GM21737 (cell line): ENCODE measurements around the gene TRIM33.
A peak's percentile ranks its signal among the peaks of the same experiment; 100 is the strongest.
"Not testable (repeated sequence)": the region's sequence is repeated elsewhere in the genome, so short reads cannot be mapped to it uniquely, and the experiment has no call there.

ENCODE experiments used
- ATAC-seq: cut with Tn5 transposase; IDR thresholded peaks from one replicate; pipeline ENCODE4 v1.9.1; 2021; ENCODE audit warnings: mild to moderate bottlenecking, moderate library complexity; ENCODE audit not compliant: unreplicated experiment

TRIM33 gene

GRCh38 chr1:114468047-114468446 is 43.0 kb downstream of the TRIM33 start:
- ATAC-seq: no peak

DNA sequence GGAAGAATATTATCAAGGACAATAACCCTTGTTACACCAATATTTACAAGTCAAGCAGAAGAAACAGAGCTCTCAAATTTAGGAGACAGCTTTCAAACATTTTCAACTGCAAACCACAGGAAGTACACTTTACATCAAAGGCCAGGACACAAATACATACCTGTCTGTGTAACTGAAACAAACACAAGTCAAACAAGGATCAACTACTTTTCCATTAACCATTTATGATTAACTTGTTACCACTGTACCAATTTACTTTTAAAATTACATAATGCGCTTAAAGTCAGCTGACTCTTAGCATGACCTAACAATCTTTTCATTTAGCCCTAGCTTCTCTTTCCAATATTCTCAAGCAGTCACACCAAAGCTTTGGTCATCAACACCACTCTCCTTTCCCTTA is 43.5 kb downstream of the TRIM33 start:
- peak; percentile 60 for ATAC-seq

DNA sequence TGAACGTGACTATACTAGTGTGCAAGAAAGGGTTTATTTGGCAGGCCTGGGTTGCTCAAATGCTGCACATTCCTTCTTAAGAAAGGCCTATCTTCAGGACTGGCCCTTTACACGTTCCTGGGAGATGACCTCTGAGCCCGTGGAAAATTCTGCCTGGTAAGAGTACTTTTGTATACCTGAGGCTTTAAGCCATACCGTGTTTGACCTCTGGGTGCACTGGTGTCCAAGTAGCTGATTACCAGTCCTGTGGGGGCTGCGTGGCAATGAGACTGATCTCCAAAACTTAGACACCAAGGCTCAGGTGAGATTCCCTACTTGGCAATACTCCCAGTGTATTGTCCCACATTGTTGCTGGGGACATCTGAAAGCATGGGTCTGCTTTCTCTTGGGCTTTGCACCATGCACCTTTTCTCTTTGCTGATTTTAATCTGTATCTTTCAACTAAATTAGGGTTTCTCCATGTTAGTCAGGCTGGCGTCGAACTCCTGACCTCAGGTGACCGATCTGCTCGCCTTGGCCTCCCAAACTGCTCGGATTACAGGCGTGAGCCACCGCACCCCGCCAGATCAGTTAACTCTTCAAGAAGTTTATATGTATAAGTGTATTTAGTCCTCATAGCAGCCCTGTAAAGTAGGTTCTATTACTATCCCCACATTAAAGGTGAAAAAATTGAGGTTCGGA is 44.5 kb downstream of the TRIM33 start:
- no peak for ATAC-seq

GRCh38 chr1:114462963-114463362 is 48.0 kb downstream of the TRIM33 start:
- no peak for ATAC-seq

DNA sequence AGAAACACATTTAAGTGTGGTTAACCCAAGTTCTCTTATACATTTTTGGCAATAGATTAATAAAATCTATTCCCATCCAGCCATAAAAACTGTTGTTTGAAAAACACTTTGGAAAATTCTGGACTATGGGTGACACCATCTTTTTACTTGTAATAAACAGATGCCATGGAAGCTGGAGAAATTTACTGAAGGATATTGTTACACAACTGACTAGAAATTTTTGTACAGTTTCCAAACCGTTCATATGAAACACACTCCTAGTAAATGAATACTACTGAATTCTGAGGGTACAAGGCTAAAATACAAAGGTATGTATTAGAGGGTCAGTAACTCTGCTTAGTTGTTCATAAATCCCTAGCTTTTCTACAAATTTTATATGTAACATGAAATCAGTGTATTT is 48.7 kb downstream of the TRIM33 start:
- ATAC-seq: no peak

- ATAC-seq: no peak
These were observed 52.7 kb downstream of the TRIM33 start for GRCh38 chr1:114458237-114458777.

DNA sequence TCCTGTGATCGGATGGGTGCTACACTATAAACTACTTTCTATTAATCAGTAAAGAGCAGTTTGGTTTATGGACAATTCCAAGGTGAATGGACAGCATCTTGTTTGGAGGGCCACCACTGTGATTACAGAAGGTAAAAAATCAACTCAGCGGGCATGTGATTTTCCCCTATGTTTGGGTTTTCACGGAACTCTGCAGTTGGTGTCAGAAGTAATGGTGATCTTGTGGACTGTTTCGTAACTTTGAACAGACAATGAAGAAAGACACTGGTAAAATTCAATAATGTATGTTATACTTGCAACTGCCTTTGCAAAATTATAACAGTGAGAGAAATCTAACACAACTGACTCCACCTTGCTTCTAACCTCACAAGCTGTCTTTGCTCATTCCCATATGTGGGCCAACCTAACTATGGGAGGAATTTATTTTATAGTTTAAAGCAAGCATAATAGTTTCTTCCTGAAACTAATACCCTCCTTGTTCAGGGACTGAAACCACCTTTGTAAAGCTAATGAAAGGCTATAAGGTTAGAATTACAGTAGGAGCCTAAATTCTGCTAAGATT is 53.2 kb downstream of the TRIM33 start:
- no peak for ATAC-seq

GRCh38 chr1:114456586-114456985 is 54.4 kb downstream of the TRIM33 start:
- ATAC-seq: no peak

DNA sequence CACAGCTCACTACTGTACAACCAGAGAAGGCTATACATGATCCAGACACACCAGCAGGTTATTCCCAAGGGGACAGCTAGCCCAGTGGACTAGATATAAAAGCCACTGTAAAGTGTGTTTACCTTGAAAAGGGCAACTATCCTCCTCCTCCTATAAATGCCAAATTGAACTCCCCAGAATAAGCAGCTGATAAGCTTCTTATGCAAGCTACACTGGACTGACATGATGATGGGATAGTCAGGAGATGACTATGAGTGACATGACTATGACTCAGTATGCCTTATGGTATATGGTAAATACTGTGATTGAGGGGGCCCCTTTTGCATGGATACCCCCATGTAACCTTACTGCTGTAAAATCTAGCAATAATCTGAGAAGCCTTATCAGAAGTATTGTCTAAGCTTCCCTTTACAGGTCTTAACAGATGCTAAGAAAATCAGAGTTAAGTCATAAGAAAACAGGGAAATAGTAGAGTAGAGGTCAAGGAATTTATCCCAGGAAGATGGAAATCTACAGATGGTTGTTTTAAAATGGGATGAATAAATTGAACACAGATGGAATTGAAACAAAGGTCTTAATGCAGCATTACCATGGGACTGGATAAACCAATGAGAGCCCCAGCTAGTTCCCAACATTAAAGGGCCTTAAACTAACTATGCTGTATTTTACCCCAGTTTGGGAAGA is 55.8 kb downstream of the TRIM33 start:
- no peak for ATAC-seq

DNA sequence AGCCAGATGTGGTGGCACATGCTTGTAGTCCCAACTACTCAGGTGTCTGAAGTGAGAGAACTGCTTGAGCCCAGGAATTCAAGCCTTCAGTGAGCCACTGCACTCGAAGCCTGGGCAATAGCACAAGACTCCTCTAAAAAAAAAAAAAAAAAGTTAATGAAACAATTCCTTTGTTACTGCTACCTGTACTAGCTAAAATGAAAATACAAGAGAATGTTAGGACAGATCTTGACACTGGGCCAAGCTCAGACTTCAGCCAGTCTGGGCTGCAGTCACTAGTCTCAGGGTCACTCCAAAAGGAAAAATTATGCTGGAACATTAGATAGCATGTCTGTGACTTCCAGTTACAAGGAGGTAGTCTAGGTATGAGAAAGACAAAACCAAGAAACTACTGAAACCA is 56.5 kb downstream of the TRIM33 start:
- ATAC-seq: no peak

- no peak for ATAC-seq
These were observed 57.6 kb downstream of the TRIM33 start for GRCh38 chr1:114453361-114453784.

DNA sequence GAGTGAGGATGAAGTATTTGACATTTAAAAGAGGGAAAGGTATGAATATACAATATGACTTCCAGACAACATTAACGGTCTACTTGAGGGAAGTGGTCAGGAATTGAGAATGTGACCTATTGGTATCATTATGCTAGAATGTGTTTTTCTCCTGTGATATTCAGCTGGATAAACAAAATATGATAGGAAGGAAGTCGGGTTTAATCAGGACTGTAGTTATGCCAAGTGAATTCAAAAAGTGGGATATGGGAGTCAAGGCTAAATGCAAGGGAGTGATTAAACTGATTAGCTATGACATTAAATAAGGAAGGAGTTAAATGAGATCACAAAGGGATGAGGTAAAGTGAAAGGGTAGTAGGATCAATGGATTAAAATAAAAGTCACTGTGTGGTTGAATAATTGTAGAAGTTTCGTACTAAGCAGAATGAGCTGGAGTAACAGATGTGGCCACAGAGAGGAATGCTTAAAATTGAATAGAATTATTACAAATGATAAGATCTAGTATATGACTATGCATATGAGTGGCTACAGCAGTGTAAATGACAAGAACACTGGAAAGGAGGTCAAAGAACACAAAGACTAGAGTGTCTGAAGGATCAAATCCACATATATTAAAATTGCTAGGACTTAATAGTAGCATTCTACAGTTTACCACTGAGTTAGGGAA is 62.5 kb downstream of the TRIM33 start:
- no peak for ATAC-seq

DNA sequence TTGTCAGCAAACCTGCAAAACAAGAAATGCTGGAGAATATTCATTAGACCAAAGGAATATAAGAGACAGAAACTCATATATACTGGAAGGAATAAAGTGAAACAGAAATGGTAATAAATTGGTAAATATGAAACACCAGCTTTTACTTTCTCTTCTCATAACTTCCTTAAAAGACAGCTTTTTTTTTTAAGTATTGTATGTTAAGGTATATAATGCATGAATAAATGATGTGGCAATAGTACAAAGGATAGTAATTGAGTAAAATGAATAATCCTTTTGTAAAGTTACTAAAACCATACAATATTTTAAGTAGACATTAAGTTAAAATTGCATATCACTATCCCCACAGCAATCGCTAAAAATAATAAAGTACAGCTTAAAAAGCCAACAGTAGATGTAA is 64.8 kb downstream of the TRIM33 start:
- no peak for ATAC-seq

DNA sequence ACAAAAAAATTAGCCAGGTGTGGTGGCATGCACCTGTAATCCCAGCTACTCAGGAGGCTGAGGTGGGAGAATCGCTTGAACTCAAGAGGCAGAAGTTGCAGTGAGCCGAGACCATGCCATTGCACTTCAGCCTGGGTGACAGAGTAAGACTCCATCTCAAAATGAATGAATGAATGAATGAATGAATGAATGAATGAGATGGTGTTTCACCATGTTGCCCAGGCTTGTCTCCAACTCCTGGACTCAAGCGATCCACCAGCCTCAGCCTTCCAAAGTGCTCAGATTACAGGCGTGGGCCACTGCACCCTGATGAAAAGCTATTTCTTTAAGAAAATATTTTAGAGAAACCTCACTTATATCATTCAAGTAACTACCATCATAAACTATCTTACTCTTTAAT is 67.8 kb downstream of the TRIM33 start:
- ATAC-seq: not testable (repeated sequence)

DNA sequence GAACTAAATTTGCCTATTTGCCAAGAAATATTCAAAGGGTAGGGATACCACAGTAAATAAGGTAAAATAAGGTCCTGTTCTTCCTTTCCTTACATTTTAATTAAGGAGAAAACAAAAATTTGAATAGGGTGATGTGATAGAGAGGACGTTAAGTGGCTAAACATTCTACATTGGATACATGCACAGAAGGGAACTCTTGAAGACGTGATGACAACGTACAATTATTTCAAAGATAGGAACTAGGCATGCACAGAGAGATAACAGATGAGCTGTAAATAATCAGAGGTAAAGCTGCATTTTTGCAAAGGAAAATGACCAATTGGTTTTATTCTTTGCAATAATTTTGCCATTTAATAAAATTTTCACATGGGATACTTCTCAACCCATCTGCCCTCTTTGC is 69.7 kb downstream of the TRIM33 start:
- ATAC-seq: no peak

DNA sequence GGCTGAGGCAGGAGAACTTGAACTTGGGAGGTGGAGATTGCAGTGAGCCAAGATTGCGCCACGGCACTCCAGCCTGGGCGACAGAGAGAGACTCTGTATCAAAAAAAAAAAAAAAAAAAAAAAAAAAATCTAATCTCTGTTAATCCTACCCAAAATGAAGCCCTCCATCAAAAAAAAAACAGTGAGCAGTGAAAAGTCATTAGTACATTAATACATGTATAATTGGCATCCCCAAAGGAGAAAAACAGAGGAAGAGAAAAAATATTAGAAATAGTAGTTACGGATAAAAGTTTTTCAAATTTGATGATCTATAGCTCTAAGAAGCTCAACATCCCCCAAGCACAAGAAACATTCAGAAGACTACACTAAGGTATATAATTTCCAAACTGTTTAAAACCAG is 71.6 kb downstream of the TRIM33 start:
- ATAC-seq: no peak

DNA sequence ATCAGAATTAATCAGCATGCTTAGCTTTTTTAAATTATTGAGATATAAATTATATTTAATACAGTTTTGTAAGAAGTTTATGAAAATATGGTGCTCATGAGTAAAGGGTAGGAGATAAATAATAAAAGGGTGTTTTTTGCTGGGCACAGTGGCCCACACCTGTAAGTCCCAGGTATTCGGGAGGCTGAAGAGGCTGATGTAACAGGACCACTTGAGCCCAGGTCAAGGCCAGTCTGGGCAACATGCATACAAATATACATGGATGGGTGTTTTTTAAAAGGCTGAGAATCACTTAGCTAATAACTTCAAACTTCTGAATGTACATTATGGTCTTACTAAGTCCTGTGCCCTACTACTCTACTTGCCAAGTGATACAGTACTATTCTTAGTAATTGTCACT is 73.2 kb downstream of the TRIM33 start:
- ATAC-seq: no peak

- ATAC-seq: no peak
These were observed 74.2 kb downstream of the TRIM33 start for GRCh38 chr1:114436799-114437198.

DNA sequence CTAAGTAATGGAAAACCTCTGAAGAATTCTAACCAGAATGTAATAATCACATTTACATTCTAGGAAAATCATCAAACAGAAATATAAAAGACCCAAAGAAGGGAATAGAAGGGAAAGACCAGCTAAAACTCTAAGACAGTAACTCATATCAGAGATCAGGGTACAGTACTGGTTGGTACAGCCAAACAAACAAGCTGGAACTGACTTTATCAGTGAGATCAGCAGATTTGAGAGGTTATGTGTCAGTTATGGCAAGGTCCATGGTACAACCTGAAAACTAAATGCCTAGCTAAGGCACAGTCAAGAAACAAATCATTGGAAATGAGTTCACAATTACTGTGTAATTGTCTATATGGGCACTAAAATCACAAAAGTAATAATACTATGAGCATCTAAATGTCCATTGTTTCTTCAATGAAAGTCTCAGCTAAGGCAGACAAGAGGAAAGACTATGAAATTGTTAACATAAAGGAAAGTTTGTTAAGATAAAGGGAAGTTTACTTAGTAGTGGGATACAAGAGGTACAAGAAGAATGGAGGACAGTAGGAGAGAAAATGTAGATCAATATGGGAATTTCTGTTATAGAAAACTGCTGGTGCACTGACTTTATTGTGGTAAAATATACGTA is 75.8 kb downstream of the TRIM33 start:
- ATAC-seq: no peak

GRCh38 chr1:114431026-114431425 is 80.0 kb downstream of the TRIM33 start:
- no peak for ATAC-seq

GRCh38 chr1:114428083-114428754 is 82.8 kb downstream of the TRIM33 start:
- ATAC-seq: no peak
